ENCODE measurements around the gene CERK.
"Not testable (repeated sequence)": the region's sequence is repeated elsewhere in the genome, so short reads cannot be mapped to it uniquely, and the experiment has no call there.

CERK gene, protein sequence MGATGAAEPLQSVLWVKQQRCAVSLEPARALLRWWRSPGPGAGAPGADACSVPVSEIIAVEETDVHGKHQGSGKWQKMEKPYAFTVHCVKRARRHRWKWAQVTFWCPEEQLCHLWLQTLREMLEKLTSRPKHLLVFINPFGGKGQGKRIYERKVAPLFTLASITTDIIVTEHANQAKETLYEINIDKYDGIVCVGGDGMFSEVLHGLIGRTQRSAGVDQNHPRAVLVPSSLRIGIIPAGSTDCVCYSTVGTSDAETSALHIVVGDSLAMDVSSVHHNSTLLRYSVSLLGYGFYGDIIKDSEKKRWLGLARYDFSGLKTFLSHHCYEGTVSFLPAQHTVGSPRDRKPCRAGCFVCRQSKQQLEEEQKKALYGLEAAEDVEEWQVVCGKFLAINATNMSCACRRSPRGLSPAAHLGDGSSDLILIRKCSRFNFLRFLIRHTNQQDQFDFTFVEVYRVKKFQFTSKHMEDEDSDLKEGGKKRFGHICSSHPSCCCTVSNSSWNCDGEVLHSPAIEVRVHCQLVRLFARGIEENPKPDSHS

DNA sequence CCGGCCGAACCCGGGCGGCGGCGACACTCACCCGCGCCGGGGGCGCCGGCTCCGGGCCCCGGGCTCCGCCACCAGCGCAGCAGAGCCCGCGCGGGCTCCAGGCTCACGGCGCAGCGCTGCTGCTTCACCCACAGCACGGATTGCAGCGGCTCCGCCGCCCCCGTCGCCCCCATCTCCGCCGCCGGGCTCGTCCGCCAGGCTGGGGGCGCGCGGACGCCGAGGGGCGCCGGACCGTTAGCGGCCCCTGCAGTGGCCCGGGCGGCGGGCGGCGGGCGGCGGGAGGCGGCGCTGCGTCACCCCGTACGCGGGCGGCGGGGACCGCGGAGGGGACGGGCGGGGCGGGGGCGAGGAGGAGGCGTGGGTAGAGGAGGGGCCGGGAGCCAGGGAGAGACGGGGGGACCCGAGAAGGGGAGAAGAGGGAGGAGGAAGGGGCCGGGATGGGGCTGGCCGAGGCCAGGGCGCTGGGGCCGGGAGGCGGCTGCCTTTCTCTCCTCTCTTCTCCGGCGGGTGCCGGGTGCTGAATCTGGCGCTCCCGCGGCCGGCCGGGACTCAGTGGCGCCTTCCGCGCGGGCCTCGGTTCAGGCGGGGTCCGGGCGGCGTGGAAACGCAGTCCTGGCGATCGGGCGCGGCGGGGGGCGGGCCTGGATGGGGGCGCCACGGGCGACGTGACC is at the start of gene CERK:
TSS of gene CERK (minus strand) at position 277 of the 671 bp plus-strand sequence. CDS start at position 173, 104 bp downstream.
- peak in 54 of 58 donors; percentile 18 to 90 (median 68) for DNase-seq

DNA sequence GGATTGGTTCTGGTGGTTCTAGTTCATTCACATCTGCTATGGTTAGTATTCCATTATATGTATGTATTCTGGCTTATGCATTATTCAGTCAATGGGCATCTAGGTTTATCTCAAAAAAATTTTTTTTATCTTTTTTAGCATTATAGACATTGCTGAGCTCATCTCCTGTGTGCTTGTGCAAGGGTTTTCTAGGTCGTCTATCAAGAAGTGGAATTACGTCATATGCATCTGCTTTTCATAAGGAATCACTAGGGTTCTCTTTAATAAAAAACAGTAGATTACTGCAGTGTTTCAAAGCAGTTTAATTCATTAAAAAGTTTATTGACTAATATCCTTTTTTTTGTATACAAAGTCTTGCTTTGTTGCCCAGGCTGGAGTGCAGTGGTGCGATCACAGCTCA is 45.7 kb upstream of the CERK start:
- DNase-seq, result no peak

DNA sequence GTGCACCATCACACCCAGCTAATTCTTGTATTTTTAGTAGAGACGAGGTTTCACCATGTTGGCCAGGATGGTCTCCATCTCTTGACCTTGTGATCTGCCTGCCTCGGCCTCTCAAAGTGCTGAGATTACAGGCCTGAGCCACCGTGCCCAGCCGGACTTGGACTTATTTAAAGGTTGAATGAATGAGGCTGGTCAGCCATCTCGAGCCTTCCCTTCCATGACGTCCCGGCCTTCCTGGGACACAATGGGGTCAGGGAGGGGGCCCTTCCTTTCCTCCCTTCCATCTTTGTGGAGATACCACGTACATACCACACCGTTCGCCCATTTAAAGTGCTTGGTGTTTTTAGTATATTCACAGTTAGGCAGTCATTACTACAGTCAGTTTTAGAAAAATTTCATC is 44.1 kb upstream of the CERK start:
- not testable (repeated sequence) for DNase-seq

DNA sequence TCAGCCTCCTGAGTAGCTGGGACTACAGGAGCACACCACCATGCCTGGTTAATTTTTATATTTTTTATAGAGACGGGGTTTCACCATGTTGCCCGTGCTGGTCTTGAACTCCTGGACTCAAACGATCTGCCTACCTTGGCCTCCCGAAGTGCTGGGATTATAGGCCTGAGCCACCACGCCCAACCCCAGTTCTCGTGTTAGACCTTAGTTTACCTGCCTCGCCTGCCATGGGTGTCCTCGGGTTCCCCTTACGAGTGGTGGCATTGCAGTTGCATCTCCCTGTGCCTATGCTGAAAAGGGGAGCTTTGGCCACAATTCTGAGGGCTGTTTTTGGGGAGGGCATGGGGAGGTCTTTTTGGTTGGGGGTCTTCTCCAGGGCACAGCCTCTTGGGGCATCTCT is 43.2 kb upstream of the CERK start:
- DNase-seq, result no peak

DNA sequence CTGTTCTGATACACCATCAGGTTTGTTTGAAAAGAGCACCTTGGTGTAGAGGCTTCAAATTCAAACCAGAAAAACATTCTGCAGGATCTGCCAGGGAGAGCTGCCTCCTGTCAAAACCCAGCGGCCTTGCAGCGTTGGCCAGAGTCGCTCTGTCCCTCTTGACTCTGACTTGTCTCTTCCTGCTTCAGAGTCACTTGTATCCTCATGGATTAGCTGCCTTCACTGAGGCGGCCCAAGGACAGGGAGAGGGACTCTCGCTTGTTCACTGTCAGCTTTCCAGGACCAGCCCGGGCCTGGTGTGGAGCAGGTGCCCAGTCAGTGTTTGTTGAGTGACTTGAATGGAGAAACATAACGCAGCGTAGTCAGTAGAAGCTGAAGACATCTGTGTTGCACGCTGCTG is 42.4 kb upstream of the CERK start:
- no peak for DNase-seq

DNA sequence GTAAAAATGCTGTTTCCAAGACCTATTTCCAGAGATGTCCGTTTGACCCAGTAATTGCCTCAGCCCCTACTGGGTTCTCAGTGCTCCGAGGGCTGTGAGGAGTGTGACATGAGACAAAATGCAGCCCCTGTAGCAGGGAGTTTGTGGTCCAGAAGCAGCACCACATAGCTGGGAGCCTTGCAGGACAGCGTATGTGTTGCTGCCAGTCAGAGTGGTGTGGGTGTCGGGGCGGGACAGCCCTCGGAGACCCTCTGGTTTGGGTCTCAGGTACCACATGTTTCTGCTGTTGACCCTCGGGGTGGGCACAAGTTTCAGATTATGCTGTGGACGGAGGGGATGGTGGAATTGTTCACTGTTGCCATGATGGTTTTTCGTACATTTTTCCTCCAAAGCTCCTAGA is 41.6 kb upstream of the CERK start:
- DNase-seq, result no peak

DNA sequence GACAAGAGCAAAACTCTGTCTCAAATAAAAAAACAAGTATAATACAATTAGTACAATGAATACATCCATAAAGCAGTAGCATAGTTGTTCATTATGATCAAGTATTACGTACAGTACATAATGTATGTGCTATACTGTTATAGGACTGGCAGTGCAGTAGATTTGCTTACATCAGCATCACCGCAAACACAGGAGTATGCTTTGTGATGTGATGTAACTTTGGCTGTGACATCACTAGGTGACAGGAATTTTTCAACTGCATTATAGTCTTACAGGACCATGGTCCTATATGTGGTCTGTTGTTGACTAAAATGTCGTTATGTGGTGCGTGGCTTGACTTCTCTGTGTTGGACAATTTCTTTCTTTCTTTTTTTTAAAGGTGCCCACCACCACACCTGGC is 41.0 kb upstream of the CERK start:
- no peak for DNase-seq

DNA sequence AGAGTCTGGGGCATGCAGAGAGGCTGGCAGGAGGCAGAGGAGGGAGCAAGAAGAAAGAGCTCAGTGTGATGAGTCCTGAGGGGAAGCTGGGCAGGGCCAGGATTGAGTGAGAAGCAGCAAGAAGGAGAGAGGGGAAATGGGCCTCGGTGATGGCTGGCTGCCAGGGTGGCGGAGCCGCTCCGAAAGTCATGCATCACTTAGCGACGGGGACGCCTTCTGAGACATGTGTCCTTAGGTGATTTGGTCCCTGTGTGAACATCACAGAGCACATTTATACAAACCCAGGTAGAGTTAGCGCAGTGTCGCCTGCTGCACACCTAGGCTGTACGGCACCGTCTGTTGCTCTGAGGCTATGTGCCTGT is 39.5 kb upstream of the CERK start:
- DNase-seq, result peak in 20 of 58 donors; percentile 14 to 57 (median 32)

DNA sequence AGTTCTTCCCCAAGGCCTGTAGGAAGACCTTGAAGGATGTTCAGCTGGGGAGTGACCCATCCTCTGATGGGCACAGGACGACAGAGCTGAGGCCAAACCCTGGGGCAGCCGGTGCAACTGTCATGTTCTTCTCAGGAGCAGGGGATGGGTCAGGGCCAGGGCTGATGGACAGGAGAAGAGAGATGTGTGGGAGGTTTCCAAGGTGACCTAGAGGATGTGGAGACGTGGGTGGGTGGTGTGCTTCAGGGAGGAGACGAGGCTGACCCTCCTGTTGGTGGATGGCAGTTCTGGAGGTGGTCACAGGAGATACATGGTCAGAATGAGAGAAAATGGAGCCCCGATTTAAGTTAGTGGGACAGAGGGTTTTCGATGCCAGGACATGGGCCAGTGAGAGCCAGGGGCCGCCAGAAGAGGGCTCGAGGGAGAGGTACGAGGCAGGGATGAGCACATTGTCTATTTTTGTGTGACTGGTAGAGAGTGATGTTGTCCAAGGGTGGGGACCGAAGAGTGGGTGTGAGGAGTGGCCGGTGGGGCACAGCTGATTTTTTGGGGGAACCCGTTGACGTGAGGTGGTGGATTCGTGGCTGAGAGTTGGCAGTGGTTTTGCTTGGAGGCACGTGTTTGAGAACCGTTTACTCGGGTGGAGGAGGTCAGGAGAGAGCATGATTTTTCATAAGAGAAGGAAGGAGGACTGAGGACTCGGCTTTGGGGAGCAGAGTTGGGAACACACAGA is 39.0 kb upstream of the CERK start:
- no peak for DNase-seq

DNA sequence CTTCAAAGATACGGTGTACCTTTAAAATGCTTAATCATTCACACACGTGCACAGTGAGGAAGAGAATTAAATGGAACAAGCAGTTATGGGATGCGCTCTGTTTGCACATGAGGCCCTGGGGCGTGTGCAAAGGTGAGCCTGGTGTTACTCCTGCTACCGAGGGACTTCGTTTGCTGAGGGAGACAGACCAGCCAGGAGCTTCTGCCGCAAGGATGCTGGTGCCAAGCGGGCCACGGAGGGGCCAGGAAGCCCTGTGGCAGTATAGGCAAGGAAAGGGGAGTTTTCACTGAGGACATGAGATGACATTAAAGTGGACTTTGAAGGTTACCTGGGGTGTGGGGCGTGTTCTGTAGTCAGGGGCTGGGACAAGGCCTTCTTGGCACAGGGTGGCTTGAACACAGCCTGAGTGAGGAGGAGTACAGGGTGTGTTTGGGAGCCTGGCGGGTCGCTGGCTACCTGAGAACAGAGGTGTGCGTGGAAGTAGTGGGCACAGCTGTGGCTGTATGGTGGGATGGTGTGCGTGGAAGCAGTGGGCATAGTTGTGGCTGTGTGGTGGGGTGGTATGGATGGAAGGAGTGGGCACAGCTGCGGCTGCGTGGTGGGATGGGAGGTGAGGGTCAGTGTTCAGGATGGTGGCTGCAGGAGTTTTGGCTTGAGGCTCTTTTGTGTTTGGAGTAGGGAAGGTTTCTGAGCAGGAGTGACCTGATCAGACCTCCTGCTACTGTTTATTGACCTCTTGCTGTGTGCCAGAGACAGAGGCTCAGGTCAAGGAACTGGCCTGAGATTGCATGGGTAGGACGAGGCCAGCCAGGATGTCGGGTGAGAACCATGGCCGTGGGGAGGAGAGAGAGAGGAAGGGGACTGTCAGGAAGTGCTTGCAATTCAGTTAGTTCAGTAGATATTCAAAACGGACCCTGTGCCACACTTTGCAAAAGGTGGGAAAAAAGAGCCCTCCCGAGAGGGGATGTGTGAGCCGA is 38.1 kb upstream of the CERK start:
- no peak for DNase-seq

DNA sequence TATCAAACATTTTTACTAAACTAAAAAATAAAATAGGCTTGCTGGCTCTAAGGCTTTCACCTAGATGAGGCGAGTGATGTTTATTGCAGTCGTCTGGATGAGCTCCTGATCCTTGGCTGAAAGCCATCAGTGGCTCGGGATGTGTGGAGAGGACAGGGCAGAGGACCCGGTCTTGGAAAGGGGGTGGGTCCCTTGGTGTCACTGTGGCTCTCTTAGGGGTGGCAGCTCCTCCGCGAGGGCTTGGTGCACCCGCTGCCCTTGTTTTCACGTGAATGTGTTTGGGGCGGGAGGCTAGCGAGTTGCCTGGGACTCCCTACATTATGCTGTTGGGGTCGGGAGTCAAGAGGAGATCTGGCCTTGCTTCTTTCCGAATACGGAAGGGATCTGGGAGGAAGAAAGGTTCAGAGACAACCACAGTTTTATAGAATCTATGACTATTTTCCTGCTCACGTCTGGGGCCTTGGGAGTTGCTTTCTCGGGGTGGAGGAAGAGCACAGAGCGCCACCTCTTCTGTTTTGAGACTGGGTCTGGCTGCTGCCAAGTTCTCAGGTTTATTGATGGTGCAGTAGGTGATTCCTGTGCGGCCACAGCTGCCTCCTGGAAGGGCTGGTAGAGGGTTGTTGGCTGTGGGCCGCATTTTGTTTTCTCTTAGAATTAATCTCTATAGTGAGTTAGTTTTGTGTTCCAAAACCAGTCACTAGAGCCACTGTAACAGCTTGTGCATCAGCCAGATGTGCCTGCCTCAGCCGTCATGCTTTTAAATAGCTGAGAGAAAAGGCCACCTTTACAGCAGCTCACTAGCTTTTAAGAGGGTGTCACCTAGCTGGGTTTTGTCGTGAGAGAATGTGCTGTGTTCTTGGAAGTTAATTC is 37.2 kb upstream of the CERK start:
- DNase-seq, result peak in 1 of 58 donors; percentile 17

DNA sequence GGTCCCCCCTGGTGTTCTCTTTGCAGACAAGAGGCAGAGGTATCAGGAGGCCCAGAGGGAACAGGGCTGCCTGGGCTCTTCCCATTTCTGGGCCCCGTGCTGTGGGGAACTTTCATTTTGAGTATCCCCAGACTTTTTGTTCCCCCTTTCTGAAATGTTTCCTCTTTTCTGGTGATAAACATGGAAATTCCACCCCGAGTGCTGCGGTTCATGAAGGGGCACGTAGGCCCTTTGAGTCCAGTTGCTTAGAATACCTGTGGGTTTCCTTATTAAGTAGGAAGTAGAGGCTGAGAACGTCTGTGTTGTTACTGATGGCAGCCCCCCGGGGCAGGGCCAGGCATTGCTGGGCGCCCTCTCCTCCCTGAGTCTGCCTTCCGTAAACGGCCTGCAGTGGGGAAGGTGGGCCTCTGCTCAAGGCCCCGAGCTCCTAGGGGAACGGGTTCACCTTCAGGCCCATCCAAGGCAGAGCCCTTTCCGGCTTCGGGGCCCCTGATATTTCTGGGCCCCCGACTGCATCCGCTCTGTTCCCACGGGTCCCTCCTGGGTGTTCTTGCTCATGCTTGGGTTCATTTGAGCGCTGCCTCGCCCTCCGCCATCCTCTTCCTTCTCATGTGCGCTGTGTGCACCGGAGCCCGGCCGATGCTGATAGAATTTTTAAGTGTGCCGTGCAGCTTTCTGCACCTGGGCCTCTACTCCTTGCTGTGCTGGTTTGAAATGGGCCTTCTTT is 36.4 kb upstream of the CERK start:
- peak in 13 of 58 donors; percentile 18 to 60 (median 37) for DNase-seq

DNA sequence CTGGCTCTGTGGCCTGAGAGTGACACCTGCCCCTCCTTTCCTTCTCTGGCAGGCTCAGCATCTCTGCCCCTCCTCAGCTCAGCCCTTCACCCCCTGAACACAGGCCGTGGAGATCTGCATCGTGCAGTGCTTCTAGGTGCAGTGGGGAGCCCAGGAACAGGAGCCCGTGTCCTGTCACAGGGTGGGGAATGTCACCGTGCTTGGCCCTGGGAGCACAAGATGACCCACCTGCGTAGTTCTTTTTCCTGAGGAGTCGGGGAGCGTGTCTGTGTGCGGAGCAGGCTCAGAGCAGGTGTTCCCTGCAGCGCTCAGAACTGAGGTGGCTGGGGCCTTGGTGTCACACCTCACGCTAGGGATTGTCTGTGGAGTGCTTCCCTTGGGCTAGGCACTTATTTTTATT is 35.0 kb upstream of the CERK start:
- DNase-seq, result no peak

DNA sequence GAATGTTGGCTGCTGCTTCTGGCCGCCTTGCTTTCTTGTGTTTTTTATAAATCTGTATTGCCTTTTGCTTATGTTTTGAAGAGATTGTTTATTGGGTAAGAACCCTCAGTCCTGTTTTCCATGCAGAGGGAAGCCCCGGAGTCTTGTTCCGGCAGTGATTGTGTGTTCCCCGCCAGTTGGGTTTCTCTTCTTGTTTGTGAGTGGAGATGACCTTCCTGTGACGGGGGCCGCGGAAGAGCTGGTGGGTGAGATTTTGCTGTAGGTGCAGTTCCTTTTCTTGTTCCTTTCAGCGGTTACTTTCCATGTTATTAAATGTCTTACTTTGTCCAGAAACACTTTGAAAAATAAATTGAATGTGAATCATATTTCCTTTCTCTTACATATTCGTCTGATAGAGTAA is 32.7 kb upstream of the CERK start:
- DNase-seq, result peak in 7 of 58 donors; percentile 20 to 33 (median 26)

DNA sequence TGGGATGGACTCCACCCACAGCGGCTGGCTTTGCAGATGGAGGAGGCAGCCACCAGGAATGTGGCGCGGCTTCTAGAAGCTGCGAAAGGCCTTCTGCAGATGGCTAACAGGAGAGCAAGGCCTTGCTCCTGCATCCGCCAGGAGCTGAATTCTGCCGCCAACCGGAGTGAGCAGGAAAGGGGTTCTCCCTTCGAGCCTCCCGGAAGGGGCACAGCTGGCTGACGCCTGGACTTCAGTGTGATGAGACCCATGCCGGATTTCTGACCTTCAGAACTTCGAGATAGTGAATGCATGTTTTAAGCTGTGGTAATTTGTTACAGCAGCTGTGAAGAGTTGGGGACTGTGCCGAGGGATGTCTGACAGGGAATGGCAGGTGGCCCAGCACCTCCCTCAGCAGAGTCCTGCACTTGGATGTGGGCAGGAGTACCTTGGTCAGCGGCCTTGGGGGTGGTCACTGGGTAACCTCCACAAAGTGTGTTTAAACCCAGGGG is 32.1 kb upstream of the CERK start:
- no peak for DNase-seq

DNA sequence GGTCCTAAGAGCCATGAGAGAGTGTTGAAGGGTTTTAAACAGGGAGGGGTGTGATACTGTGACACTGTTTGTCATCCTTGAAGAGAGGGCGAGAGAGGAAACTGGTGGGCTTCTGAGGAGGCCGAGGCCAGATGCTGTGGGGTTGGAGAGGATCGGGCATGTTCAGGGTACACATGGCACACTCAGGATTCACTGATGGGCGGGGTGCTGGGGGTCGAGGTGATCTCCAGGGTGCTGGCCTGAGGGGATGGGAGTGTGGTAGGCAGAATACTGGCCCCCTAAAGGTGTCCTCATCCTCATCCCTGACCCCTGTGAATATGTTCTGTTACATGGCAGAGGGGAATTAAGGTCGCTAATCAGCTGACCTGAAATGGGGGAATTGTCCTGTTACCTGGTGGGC is 31.7 kb upstream of the CERK start:
- DNase-seq, result no peak

DNA sequence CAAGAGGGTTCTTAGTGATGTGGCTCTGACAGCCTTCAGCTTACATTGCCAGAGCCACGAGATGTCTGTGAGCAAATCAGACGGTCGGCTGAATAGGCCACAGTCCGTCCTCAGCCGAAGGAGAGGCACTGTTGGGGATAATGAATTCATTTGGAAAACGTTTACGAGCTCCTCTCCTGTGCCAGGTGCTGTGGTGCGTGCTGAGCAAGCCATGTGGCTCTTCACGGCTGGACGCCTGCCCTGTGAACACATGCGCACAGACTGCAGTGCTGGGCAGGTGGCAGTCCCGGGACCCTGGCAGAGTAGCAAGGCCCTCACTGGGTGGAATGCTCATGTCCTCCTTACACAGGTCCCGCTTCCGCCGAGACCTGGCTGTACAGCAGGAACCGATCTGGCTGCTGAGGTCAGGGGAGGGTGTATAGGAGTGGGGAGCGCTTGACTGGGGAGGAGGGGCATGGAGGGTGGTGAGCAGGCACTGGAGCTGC is 31.2 kb upstream of the CERK start:
- DNase-seq, result peak in 24 of 58 donors; percentile 6 to 73 (median 28)

DNA sequence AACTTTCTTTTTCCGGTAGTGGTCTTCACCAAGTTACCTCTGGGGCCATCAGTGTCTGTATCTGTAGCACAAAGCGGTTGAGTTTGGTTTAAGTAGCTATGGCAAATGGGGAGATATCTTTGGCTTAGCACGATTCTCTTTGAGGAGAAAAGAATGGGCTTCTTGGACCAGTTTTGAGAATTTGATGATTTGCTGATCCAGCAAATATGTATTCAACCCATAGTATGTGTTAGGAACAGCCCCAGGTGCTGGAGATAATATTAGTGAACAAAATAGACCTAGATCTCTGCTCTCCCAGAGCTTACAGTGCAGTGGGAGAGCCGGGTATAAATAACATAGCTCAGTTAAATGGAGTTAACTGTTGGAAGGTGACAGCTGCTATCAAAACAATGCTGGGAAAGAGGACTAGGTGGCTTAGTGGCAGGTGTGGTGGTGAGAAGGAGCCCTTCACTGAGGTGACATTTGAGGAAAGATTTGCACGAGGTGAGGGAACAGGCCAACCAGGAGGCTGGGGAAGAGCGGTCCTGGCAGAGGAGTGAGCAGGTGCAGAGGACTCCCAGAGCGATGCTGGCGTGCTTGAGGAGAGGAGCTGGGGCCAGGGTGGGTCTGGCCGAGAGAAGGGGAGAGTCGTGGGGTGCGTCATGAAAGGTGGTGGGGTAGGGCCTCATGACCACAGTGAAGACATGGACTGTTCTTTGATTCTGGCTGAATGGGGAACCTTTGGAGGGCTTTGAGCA is 29.4 kb upstream of the CERK start:
- DNase-seq, result no peak

Measured in anterior cingulate cortex (tissue), 58 donors.